Astrocyte of the cerebellum (primary cell): ENCODE results near the gene TMSB15A.
"Not testable (repeated sequence)": the region's sequence is repeated elsewhere in the genome, so short reads cannot be mapped to it uniquely, and the experiment has no call there.

Experiments
- DNase-seq: peaks from one replicate; pipeline ENCODE4 v3.0.0-alpha.2; 2011; ENCODE audit warnings: low read depth
- H3K4me3 ChIP-seq: 2 replicates; pipeline ENCODE4 v1.5.1; 2011; ENCODE audit warnings: mild to moderate bottlenecking, low read depth, low read length, moderate library complexity
- CTCF ChIP-seq: IDR thresholded peaks from 2 replicates; pipeline ENCODE4 v1.5.1; 2012; ENCODE audit warnings: low read length, low read depth, moderate library complexity, mild to moderate bottlenecking; ENCODE audit errors: missing control alignments
- in situ Hi-C: cut with HindIII; loops from 2 replicates; pipeline ENCODE4 v1.10.0; 2017; ENCODE audit warnings: low sequenced_read_pairs

The TMSB15A gene

GRCh38 chrX:102515975-102516941, at the start of gene TMSB15A:
TSS of gene TMSB15A (minus strand) at chrX:102516739.
- TF ChIP-seq CTCF = no peak
- DNase-seq = peak; percentile 11
- H3K4me3 ChIP-seq = peak within 1 kb of the TSS; percentile 45
- in situ Hi-C loops = no loop called here

GRCh38 chrX:102560423-102561068, 44.0 kb upstream of the TMSB15A start:
- H3K4me3 ChIP-seq = no peak overlapping the region
- TF ChIP-seq CTCF = no peak
- in situ Hi-C loops = no loop called here
- DNase-seq = no peak

GRCh38 chrX:102558607-102559006, 42.1 kb upstream of the TMSB15A start:
- H3K4me3 ChIP-seq = no peak overlapping the region
- TF ChIP-seq CTCF = no peak
- in situ Hi-C loops = no loop called here
- DNase-seq = no peak

- H3K4me3 ChIP-seq = no peak overlapping the region
- no peak for TF ChIP-seq CTCF
- DNase-seq = no peak
- in situ Hi-C loops = no loop called here
Measured at GRCh38 chrX:102548231-102548630, 31.7 kb upstream of the TMSB15A start.

GRCh38 chrX:102546828-102547493, 30.4 kb upstream of the TMSB15A start:
- no peak for DNase-seq
- TF ChIP-seq CTCF = no peak
- peak overlapping the region; percentile 37 for H3K4me3 ChIP-seq
- in situ Hi-C loops = no loop called here

GRCh38 chrX:102546175-102546574, 29.6 kb upstream of the TMSB15A start:
- in situ Hi-C loops, DNase-seq, H3K4me3 ChIP-seq: not testable (repeated sequence)
